ENCODE measurements around the gene SPIN1. TPM values are rescaled to one million over a fixed set of nuclear protein-coding genes. Genes with fewer than 3 reads are reported as not detected.

Gene SPIN1
- total RNA-seq, 4 donors from 2014 or later, result 23.5 to 56.5 (median 38.4) TPM

DNA sequence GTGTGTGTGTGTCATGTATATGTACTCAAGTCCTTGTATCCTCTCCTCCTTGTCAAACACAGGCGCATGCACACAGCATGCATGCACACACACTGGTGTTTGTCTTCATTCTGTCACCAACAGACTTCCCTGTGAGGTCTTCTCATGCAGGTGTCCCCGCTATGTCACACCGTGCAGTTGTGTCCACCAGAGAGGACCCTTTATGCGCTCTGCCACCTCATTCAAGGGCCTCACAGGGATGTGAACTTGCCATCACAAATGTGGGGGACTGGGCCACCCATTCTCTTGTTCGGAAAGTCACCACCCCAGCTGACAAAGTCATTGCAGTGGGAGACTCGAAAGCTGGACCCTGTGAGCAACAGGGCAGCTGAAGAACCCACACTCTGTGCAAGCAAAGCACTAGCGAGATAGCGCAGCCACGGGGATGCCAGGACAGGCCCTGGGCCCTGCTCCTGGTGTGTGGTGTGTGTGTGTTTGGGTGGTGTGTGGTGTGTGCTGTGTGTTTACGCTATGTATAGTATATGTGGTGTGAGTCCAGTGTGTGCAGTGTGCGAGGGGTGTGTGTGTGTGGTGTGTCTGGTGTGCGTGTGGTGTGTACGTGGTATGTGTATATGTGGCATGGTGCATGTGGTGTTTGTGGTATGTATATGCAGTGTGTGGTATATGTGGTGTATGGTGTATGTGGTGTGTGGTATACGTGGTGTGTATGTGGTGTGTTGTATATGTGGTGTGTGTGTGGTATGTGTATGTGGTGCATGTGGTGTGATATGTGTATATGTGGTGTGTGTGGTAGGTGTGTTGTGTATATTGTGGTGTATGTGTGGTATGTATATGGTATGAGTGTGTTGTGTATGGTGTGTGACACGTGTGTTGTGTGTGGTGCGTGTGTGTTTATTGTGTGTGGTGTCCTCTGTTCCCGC is 115.9 kb downstream of the SPIN1 start:
- H3K9me3 ChIP-seq, result no peaks in the 10 kb centered on the region
- H3K4me1 ChIP-seq, result peaks cover 0 to 4% (median 0%) of the 10 kb centered on the region in 3 donors
- no peak overlapping the region for H3K27ac ChIP-seq
- no peak for DNase-seq
- intact Hi-C loops (cut with DNase I), result no loop called here
- 92 to 95% methylated on average over 13 to 14 of the region's 17 CpGs for WGBS, 2 donors
- TF ChIP-seq, protein P1, sequence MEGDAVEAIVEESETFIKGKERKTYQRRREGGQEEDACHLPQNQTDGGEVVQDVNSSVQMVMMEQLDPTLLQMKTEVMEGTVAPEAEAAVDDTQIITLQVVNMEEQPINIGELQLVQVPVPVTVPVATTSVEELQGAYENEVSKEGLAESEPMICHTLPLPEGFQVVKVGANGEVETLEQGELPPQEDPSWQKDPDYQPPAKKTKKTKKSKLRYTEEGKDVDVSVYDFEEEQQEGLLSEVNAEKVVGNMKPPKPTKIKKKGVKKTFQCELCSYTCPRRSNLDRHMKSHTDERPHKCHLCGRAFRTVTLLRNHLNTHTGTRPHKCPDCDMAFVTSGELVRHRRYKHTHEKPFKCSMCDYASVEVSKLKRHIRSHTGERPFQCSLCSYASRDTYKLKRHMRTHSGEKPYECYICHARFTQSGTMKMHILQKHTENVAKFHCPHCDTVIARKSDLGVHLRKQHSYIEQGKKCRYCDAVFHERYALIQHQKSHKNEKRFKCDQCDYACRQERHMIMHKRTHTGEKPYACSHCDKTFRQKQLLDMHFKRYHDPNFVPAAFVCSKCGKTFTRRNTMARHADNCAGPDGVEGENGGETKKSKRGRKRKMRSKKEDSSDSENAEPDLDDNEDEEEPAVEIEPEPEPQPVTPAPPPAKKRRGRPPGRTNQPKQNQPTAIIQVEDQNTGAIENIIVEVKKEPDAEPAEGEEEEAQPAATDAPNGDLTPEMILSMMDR (IDR thresholded peaks at IDR 0.05), result no peak
- peaks cover 0 to 87% (median 0%) of the 10 kb centered on the region in 4 donors for H3K27me3 ChIP-seq
- H3K36me3 ChIP-seq, result no peaks in the 10 kb centered on the region
- H3K4me3 ChIP-seq, result no peak overlapping the region

DNA sequence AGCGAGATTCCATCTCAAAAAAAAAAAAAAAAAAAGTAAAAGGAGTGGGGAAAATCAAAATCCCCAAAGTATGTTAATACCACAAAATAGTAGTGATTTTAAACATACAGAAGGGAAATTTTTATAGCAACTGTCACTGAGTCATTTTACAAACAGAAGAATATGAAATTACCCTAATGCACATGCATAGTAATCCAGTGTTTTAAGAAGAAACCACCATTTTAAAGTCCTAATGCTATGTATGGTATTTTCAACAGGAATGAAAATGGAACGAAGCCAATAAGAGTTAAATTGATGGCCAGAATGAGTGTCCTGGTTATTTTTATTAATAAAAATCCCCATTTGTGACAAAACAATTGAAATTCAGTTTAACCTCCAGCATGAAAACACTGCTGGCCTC is 120.1 kb downstream of the SPIN1 start:
- Histone ChIP-seq H3K36me3 (no peaks in the 10 kb centered on the region), H3K27me3 (peaks cover 0 to 54% (median 0%) of the 10 kb centered on the region in 4 donors), H3K9me3 (no peaks in the 10 kb centered on the region), H3K4me3 (no peak overlapping the region), H3K27ac (no peak overlapping the region), H3K4me1 (no peaks in the 10 kb centered on the region)
- no peak for TF ChIP-seq POLR2A (IDR thresholded peaks at IDR 0.05)
- TF ChIP-seq, protein P1 (IDR thresholded peaks at IDR 0.05), result no peak
- intact Hi-C loops (cut with DNase I), result no loop called here
- no peak for DNase-seq
- WGBS, 2 donors, result 69 to 92% methylated on average over 2 of the region's 2 CpGs

DNA sequence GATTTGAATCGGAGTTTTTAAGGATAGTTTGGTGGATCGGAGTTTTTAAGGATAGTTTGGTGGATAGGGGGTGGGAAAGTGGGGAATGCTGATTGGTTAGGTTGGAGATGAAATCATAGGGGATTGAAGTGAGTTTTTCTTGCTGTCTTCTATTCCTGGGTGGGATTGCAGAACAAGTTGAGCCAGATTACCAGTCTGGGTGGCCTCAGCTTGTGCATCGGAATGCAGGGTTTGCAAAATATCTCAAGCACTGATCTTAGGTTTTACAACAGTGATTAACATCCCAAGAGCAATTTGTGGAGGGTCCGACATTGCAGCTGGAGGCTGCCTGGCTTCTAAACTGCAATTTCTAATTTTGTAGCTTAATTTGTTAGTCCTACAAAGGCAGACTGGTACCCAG is 123.7 kb downstream of the SPIN1 start:
- WGBS, 2 donors, result 63 to 81% methylated on average over 4 of the region's 4 CpGs
- peaks cover 0 to 22% (median 0%) of the 10 kb centered on the region in 4 donors for H3K27me3 ChIP-seq
- H3K27ac ChIP-seq, result no peak overlapping the region
- H3K4me1 ChIP-seq, result no peaks in the 10 kb centered on the region
- no peaks in the 10 kb centered on the region for H3K9me3 ChIP-seq
- no peak overlapping the region for H3K4me3 ChIP-seq
- intact Hi-C loops (cut with DNase I), result no loop called here
- H3K36me3 ChIP-seq, result no peaks in the 10 kb centered on the region
- TF ChIP-seq, protein P1 (IDR thresholded peaks at IDR 0.05), result no peak
- no peak for TF ChIP-seq POLR2A (IDR thresholded peaks at IDR 0.05)
- DNase-seq, result no peak

DNA sequence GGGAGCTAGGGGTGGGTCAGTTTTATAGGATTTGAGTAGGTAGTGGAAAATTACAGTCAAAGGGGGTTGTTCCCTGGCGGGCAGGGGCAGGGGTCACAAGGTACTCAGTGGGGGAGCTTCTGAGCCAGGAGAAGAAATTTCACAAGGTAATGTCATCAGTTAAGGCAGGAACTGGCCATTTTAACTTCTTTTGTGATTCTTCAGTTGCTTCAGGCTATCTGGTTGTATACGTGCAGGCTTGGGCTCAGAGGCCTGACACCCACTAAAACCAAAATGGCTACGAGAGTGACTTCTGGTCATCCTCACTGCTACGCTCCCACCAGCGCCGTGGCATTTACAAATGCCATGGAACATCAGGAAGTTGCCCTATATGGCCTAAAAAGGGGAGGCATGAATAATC is 126.0 kb downstream of the SPIN1 start:
- 94 to 98% methylated on average over 6 of the region's 6 CpGs for WGBS, 2 donors
- intact Hi-C loops (cut with DNase I), result no loop called here
- TF ChIP-seq, protein P1 (IDR thresholded peaks at IDR 0.05), result no peak
- TF ChIP-seq POLR2A (IDR thresholded peaks at IDR 0.05), result no peak
- Histone ChIP-seq H3K27me3 (peaks cover 0 to 14% (median 0%) of the 10 kb centered on the region in 4 donors), H3K27ac (no peak overlapping the region), H3K36me3 (no peaks in the 10 kb centered on the region), H3K9me3 (no peaks in the 10 kb centered on the region), H3K4me1 (no peaks in the 10 kb centered on the region), H3K4me3 (no peak overlapping the region)
- DNase-seq, result no peak

DNA sequence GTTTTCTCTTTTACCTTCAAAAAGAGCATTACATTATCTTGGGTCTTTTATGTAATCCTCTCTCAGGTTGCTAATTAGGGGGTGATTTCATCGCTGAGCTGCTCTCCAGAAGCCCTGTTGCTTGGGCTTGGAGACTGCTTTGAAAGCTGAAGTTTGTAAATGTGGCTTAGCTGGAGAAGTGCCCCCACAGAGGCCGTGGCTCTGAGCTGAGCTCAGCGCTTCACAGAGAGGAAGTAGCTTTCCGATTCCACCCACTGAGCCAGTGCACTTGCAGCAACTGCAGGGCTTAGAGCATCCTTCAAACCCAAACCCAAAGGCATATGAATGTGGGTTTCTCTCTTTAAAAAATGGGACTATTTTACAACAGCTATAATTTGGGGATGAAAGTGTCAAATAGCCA is 133.1 kb downstream of the SPIN1 start:
- Histone ChIP-seq H3K36me3 (no peaks in the 10 kb centered on the region), H3K4me3 (no peak overlapping the region), H3K4me1 (no peaks in the 10 kb centered on the region), H3K27me3 (peaks cover 0 to 37% (median 0%) of the 10 kb centered on the region in 4 donors), H3K9me3 (no peaks in the 10 kb centered on the region), H3K27ac (no peak overlapping the region)
- TF ChIP-seq, protein P1 (IDR thresholded peaks at IDR 0.05), result no peak
- TF ChIP-seq POLR2A (IDR thresholded peaks at IDR 0.05), result no peak
- intact Hi-C loops (cut with DNase I), result no loop called here
- WGBS, 2 donors, result 31 to 32% methylated on average over 2 to 4 of the region's 4 CpGs
- no peak for DNase-seq
